SKM-1 treated with dmso at 0.1 percent for 144 hours (cell line): ENCODE measurements around the gene IL3.

Experiments used
- DNase-seq: peaks from one replicate; lab custom pipeline; 2025; ENCODE audit not compliant: unreplicated experiment; lab: John Stamatoyannopoulos, UW

IL3 gene

DNA sequence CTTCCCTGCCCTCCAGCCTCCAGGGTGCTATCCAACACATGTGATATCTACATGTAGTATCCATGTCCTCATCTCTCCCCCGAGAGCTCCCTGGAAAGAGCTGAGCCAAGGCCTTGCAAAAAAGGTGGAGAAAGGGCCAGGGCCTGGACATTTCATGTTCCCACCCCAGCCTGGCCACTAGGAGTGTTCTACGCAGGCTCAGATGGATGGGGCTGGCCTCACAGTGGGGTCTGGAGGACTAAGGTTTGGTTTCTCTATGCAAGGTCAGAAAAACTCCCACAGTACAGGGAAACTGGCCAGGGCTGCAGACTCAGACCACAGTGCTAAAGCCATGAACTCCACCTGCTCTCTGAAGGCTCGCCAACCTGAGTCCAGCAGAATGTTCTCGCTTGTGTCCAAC is 11.6 kb downstream of the IL3 start:
- DNase-seq = no peak

DNA sequence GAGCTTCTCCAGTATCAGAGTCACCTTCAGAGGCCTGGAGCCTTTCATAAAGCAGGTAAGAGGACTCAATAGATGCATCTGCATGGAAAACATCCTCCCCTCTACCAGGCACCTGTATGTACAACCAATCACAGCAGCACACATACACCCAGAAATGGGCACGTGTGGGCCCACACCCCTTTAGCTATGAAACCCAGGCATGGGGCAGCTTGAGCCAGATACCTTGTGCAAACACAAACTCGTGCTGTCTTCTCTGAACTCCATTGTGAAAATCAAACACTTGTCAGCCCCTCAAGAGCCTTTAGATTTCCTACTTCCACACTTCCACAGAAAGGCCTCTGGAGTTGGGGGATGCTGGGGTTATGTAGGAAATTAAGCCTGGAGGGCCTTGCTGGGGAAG is 12.1 kb downstream of the IL3 start:
- no peak for DNase-seq

DNA sequence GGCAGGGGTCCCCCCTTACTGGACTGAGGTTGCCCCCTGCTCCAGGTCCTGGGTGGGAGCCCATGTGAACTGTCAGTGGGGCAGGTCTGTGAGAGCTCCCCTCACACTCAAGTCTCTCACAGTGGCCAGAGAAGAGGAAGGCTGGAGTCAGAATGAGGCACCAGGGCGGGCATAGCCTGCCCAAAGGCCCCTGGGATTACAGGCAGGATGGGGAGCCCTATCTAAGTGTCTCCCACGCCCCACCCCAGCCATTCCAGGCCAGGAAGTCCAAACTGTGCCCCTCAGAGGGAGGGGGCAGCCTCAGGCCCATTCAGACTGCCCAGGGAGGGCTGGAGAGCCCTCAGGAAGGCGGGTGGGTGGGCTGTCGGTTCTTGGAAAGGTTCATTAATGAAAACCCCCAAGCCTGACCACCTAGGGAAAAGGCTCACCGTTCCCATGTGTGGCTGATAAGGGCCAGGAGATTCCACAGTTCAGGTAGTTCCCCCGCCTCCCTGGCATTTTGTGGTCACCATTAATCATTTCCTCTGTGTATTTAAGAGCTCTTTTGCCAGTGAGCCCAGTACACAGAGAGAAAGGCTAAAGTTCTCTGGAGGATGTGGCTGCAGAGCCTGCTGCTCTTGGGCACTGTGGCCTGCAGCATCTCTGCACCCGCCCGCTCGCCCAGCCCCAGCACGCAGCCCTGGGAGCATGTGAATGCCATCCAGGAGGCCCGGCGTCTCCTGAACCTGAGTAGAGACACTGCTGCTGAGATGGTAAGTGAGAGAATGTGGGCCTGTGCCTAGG is 13.0 kb downstream of the IL3 start, which contains the start of gene CSF2:
Gene CSF2 (plus strand): TSS at position 559 of the 783 bp plus-strand sequence. CDS start 35 bp downstream, at position 594.
- no peak for DNase-seq

DNA sequence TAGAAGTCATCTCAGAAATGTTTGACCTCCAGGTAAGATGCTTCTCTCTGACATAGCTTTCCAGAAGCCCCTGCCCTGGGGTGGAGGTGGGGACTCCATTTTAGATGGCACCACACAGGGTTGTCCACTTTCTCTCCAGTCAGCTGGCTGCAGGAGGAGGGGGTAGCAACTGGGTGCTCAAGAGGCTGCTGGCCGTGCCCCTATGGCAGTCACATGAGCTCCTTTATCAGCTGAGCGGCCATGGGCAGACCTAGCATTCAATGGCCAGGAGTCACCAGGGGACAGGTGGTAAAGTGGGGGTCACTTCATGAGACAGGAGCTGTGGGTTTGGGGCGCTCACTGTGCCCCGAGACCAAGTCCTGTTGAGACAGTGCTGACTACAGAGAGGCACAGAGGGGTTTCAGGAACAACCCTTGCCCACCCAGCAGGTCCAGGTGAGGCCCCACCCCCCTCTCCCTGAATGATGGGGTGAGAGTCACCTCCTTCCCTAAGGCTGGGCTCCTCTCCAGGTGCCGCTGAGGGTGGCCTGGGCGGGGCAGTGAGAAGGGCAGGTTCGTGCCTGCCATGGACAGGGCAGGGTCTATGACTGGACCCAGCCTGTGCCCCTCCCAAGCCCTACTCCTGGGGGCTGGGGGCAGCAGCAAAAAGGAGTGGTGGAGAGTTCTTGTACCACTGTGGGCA is 13.8 kb downstream of the IL3 start:
- no peak for DNase-seq

DNA sequence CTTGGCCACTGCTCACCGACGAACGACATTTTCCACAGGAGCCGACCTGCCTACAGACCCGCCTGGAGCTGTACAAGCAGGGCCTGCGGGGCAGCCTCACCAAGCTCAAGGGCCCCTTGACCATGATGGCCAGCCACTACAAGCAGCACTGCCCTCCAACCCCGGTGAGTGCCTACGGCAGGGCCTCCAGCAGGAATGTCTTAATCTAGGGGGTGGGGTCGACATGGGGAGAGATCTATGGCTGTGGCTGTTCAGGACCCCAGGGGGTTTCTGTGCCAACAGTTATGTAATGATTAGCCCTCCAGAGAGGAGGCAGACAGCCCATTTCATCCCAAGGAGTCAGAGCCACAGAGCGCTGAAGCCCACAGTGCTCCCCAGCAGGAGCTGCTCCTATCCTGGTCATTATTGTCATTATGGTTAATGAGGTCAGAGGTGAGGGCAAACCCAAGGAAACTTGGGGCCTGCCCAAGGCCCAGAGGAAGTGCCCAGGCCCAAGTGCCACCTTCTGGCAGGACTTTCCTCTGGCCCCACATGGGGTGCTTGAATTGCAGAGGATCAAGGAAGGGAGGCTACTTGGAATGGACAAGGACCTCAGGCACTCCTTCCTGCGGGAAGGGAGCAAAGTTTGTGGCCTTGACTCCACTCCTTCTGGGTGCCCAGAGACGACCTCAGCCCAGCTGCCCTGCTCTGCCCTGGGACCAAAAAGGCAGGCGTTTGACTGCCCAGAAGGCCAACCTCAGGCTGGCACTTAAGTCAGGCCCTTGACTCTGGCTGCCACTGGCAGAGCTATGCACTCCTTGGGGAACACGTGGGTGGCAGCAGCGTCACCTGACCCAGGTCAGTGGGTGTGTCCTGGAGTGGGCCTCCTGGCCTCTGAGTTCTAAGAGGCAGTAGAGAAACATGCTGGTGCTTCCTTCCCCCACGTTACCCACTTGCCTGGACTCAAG is 14.6 kb downstream of the IL3 start:
- DNase-seq = no peak

DNA sequence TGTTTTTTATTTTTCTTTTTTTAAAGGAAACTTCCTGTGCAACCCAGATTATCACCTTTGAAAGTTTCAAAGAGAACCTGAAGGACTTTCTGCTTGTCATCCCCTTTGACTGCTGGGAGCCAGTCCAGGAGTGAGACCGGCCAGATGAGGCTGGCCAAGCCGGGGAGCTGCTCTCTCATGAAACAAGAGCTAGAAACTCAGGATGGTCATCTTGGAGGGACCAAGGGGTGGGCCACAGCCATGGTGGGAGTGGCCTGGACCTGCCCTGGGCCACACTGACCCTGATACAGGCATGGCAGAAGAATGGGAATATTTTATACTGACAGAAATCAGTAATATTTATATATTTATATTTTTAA is 15.2 kb downstream of the IL3 start:
- no peak for DNase-seq

DNA sequence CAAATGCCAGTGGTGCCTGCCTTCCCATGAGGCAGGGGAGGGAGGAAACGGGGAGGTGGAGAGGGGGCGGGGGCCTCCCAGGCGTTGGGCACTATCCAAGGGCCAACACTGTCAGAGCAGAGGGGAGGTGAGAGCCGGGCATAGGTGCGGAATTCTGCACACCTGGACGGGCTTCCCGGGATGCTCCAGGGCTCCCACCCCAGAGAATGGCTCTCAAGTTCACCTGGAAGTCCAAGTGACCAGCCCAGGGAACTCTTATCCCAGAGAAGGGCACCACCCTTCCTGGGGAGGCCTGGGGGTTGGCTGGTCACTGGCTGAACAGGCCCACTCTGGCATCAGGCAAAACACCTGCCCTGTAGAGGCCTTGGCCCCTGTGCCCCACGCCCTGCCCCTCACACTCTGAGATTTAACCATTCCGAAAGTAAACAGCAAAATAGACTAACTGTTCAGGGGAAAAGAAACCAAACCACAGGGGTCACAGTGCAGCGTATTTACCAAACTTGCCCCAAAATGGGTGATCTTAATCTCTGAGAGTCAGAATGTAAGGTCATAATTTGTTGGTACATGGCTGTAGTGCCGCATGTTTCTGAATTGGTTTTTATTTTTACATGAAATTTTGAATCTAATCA is 15.9 kb downstream of the IL3 start:
- no peak for DNase-seq

DNA sequence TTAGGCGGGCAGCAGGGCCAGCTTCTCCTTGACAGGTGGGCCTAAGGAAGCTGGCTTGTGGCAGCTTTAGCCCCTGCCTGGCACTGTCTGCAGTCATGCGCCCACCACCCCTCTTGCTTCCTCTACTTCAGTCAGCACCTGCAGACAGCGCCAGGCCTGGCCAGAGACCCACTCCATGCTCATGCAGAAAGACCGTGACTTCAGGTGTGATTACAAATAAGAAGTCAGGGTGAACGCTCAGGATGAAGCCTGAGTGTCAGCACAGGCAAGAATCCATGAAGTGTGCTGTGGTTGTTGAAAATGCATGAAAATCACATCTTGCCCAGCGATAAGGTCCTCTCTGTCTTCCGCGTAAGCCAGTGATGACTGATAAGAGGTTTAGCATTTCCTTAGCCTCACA is 16.5 kb downstream of the IL3 start:
- DNase-seq = no peak

DNA sequence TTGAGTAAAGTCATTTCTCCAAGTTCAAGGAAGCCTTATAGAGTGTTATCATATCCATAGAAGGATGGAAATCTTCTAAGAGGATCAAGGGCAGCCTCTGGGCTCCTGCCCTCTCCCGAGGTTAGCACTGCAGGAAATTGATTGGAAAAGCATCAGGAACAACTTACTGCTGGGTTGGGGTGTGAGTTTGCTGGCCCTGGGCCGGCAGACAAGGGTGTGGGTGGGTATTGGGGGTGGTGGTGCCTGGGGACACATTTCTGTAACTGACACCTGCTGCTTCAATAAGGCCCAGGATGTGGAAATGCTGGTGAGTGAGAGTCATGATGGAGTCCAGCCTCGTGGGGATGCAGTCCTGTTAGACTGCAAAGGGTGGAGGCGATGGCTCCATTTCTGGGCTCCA is 18.6 kb downstream of the IL3 start:
- DNase-seq = no peak

DNA sequence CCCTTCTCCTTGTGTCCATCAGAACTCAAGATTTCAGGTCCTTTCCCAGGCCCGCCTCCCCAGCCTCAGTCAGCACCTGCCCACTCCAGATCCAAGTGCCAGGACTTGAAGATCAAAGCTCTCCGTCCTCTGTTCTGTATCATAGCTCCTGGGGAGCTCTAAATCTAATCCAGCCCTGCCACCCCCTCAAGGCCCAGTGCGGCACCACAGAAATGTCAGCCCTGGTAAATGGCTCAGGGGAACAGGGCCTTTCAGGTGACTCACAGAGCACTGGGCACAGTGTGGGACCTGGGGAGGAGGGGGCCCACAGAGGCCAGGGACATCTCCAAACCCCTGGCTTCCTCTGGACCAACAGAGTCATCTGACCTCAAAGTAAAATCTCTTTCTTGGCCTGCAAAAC is 19.2 kb downstream of the IL3 start:
- no peak for DNase-seq

DNA sequence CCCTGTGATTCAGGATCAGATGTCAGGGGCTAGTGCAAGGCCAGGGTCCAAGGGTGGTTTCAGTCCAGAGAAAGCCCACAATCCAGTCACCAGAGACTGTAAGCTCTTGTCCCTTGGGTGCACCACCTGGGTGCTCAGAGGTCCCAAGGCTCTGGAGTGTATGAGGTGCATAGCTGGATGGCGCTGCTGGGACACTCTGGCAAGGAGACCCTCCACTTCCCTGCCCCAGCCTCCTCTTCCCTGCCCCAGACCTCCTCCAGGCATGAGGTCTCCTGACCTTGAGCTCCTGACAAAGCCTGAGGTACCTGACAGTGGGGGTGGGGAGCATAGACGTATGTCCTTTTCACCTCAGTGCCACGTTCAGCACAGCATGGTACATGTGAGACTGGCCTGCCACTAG is 20.1 kb downstream of the IL3 start:
- DNase-seq = no peak

DNA sequence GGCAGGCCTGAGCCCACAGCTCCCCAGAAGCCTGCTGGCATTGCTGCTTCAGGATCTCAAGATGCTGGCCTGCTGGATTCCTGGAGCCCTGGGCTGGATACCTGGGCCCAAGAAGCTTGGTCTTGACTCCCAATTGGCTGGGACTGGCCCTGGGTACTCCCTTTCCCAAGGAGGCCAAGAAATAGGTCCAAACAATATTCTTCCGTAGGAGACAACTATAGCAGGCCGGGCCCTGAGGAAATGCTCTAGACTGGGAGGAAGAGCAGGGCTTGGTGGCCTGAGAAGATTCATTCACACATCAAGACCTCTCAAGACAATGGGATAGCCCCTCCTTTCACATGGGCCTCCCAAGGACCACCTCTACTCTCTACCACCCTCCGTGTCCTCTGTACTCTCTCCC is 21.0 kb downstream of the IL3 start:
- DNase-seq = no peak

DNA sequence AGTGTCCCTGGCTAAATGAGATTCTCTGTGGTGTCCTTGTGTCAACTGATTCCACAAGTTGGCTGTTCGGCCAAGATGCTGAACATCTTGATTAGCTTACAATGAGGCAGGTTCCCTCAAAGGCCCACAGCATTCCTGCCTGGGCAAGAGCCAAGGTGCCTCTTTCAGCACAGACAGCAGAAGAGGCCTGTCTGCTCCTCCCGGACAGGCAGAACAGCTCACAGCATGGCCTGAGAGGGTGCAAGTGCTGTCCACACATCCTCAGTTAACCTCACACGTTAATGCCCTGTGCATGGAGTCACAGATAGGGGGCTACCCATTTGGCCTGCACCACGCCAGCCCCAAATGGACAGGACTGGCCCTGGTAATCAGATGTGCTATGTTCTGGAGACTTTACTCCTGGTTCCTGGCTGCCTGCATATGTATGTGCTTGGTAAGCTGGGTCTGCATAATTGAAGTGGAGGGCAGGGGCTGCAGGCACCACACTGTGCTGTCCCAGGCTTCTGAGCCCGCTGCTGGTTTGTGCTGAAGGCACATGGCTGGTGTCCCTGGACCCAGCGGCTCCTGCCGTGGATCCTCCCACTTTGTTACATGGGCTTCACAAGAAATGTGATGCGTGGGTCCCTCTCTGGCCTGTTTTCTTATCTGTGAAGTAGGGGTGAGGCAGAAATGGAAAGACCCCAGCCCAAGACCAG is 22.0 kb downstream of the IL3 start:
- DNase-seq = no peak

DNA sequence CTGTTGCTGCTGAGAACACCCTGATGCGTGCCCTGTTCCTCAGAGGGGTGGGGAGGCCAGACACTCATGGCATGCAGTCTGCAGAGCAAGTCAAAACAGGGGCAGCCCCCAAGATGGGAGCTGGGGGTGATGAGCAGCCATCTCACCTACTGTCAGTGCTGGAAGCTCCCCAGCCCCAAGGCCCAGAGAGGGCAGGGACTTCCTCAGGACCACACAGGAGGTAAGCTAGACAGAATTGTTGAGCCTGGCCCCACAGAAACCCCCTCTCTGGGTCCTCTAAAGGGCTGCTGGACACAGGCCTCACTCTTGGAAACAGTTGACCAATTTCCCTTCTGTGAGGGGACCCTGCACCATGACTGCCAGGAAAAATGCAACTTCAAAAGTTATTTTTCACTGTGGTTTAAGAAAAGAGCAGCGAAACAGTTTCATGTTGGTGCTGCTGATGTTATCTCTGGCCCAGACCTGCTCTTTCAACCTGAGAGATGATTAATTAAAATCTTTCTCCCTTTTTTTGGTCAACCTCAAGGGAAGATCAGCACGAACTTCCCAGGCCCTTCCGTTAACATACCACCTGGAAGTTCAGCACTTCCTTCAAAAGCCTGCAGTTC is 22.7 kb downstream of the IL3 start:
- no peak for DNase-seq

DNA sequence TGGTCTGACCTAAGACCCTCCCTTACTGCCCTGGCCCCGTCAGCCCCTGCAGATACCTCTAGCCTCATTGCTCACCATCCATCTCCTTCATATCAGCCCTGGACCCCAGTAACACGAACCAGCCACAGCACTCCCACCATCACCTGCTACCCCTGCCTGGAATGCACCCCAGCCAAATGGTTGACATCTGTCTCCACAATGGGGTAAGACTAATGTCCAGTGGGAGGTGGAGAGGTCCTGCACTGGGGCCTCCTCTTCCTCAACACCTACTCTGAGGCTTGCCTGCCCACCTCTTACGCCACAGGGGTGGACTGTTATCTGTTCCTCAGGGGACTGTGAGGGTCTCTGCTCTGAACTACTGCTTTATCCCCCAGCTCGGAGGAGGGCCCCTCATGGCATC is 25.2 kb downstream of the IL3 start:
- no peak for DNase-seq

DNA sequence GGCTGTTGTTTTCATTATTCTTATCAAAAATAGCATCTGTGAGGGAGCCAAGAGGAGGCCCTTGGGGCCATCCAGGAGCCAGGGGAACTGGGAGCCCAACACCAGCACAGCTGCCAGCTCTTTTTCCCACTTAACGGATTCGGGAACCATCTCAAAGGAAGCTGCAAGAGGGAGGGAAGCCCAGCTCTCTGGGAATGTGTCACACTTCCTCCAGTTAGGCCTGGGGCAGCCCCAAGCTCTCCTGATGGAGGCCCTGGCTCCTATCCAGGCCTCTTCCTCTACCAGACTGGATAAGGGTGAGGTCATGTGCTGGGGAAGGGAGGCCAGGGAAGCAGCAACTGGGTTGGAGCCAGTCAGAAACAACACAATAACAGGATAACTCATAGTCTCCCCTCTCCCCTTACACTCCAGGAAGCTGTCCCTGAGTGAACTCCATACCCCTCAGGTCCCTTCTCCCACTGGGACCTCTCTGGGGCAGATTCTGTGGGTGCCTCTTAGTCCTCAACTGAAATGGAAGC is 25.9 kb downstream of the IL3 start:
- no peak for DNase-seq

DNA sequence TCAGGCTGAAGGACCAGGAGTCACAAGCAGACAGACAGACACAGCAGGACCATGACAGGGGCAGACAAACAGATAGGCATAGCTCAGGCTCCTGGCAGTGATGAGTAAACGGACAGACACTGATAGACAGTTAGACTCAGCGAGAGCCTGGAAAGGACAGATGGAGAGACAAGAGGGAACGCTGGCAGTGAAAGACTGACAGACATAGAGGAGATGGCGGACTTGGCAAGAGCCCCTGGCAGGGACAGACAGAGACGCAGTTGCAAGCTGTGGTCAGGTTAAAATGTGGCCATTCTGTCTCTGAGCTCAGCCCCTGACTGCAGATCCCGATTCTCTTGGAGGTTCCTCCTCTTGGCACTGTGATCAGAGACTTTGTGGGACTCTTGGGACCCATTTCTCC is 26.7 kb downstream of the IL3 start:
- no peak for DNase-seq

DNA sequence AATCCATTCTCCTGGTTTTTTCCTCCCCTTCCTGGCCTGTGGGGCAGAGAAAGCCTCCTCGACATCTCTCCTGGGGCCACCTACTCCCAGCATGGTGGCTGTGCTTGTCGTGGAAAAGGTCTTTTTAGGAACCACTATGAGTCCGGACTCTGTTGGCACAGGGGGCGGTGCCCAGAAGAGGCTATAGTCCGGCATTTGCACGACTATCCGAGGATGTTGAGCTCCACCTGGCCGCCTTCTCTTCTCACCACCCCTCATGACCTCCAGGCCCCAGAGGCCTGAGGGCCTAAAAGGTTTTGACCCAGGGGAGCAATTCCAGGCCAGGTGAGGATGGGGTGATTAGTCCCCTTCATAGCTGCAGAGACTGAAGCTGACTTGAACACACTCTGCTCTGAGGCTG is 27.2 kb downstream of the IL3 start:
- no peak for DNase-seq

DNA sequence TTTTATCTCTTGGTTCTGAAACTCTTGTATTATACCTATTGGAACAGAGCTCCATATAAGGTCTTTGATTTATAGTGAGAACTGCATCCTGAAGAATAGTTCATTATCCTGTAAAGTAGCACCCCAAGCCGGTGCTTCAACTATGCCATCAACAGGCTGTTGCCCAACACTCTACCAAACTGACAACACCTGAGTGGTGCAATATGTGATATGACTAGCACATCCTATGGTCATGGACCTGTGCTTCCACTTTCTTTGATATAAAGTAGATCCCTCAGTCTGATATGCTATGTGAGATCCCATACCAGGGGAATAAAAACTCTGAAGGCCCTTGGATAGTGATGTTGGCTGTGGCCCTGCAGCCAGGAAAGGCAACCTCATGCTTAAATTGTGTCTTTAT is 28.9 kb downstream of the IL3 start:
- no peak for DNase-seq

DNA sequence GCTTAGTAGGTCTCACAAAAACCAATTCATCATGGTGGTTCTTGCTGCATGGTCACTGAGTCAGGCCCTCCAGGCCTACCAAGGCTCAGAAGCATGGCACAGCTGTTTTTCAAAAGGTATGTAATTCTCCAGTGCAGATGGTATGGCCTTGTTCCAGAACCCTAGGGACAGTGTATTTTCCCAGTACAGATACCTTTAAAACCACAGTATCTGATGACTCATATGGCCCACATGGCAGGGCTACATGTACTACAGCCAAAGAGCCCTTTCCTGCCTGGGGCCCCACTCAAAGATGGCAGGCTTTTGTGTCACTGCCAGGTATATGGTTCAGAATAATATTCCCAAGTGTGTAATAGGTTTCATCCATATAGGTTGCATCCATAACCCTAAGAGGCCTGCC is 29.7 kb downstream of the IL3 start:
- DNase-seq = no peak
